ENCODE results near the gene RPL35A. TPM values are rescaled to one million over a fixed set of nuclear protein-coding genes. Genes with fewer than 3 reads are reported as not detected.

Gene RPL35A
- total and polyA plus RNA-seq, 2 of the 4 experiments (the other 2 are of a cell fraction) = 906 to 1,064 TPM

DNA sequence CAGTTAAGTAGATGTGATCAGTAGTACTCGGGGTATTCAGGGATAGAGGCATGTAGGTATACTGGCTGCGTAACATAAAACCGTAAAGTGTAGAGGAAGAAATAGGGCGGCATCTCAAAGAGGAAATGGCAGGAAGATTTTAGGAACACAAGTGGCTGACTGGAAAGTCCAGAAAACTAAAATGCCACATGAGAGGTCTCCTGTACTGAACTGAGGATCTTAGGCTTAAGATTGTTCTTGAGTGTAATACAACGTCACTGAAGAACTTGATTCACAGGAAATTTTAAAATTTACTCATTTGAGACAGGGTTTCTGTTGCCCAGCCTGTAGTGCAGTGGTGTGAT, 7.8 kb downstream of the RPL35A start:
- intact Hi-C loops (cut with micrococcal nuclease) (no loop called here), in situ Hi-C loops (cut with MboI; ENCODE audit: low sequenced_read_pairs) (no loop called here), dilution Hi-C loops (cut with HindIII; ENCODE audit: low sequenced_read_pairs, unreplicated experiment) (no loop called here)
- peak overlapping the region; percentile 33 for H2AK9ac ChIP-seq (replicated peaks; ENCODE audit: low read depth, low read length, poor library complexity)
- H3K27ac ChIP-seq (ENCODE audit: insufficient read depth, low read length) = no peak overlapping the region
- H3K4me2 ChIP-seq (ENCODE audit: low read depth, low read length) = no peak overlapping the region; the same call in 1 of the 2 replicates
- 94% methylated on average over 4 of the region's 5 CpGs; no CpG with 5 or more reads in 1 of the 2 experiments for WGBS, 2 experiments (ENCODE audit: extremely low coverage in 2 of 2, insufficient read length in 1 of 2)
- H3K36me3 ChIP-seq (ENCODE audit: control insufficient read depth, insufficient read depth, low read length) = peaks cover 23% of the 10 kb centered on the region
- no peak overlapping the region for H2AK5ac ChIP-seq (ENCODE audit: low read depth, low read length)
- peaks cover 18 to 51% of the 10 kb centered on the region in 2 experiments for H3K79me1 ChIP-seq (ENCODE audit: low read depth in 1 of 2, low read length in 2 of 2)
- H3K4me1 ChIP-seq (ENCODE audit: control insufficient read depth, insufficient read depth, low read length) = 0 out of 2 replicates have a peak, but pooled peaks cover 3% of the 10 kb centered on the region
- no peak overlapping the region for H2BK20ac ChIP-seq (ENCODE audit: low read depth, low read length)
- DNase-seq (no peak), ATAC-seq (ENCODE audit: low read depth) (no peak)
- peak overlapping the region; percentile 30 for H2BK5ac ChIP-seq (ENCODE audit: low read depth, low read length, poor library complexity, severe bottlenecking)
- no peak for TF ChIP-seq BHLHE40 (IDR thresholded peaks at IDR 0.05; ENCODE audit: low read depth, low read length)
- no peak for TF ChIP-seq CTCF (conservative IDR thresholded peaks at IDR 0.05; ENCODE audit: low read depth, low read length)
- TF ChIP-seq, protein P1, sequence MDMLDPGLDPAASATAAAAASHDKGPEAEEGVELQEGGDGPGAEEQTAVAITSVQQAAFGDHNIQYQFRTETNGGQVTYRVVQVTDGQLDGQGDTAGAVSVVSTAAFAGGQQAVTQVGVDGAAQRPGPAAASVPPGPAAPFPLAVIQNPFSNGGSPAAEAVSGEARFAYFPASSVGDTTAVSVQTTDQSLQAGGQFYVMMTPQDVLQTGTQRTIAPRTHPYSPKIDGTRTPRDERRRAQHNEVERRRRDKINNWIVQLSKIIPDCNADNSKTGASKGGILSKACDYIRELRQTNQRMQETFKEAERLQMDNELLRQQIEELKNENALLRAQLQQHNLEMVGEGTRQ (IDR thresholded peaks at IDR 0.05; ENCODE audit: low read depth, low read length) = no peak
- TF ChIP-seq CEBPB (IDR thresholded peaks at IDR 0.05; ENCODE audit: low read depth, low read length) = no peak
- TF ChIP-seq RAD21 (IDR thresholded peaks at IDR 0.05; ENCODE audit: low read length) = no peak
- TF ChIP-seq, protein P2, sequence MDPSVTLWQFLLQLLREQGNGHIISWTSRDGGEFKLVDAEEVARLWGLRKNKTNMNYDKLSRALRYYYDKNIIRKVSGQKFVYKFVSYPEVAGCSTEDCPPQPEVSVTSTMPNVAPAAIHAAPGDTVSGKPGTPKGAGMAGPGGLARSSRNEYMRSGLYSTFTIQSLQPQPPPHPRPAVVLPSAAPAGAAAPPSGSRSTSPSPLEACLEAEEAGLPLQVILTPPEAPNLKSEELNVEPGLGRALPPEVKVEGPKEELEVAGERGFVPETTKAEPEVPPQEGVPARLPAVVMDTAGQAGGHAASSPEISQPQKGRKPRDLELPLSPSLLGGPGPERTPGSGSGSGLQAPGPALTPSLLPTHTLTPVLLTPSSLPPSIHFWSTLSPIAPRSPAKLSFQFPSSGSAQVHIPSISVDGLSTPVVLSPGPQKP (IDR thresholded peaks at IDR 0.05; ENCODE audit: borderline replicate concordance, low read depth, low read length) = no peak
- no peak for TF ChIP-seq SMC3 (IDR thresholded peaks at IDR 0.05; ENCODE audit: low read depth, low read length)
- no peak for TF ChIP-seq CHD1 (IDR thresholded peaks at IDR 0.05; ENCODE audit: low read depth, low read length)
- TF ChIP-seq MAZ (IDR thresholded peaks at IDR 0.05; ENCODE audit: borderline replicate concordance, low read depth, low read length) = no peak
- no peak; the same call in 1 of the 2 replicates for TF ChIP-seq POLR2A (IDR thresholded peaks at IDR 0.05; ENCODE audit: low read depth, low read length)
- H4K5ac ChIP-seq (ENCODE audit: low read depth, low read length) = no peak overlapping the region
- H3K27me3 ChIP-seq (ENCODE audit: control insufficient read depth, insufficient read depth, low read length) = no peaks in the 10 kb centered on the region
- no peak overlapping the region for H3K4me3 ChIP-seq (ENCODE audit: insufficient read depth, low read depth, low read length)
- no peak overlapping the region for H3K56ac ChIP-seq (ENCODE audit: extremely low read depth, insufficient read depth, low read length)
- no peak overlapping the region for H2AFZ ChIP-seq (replicated peaks; ENCODE audit: low read length, poor library complexity)
- H3K23ac ChIP-seq (ENCODE audit: low read depth, low read length) = no peak overlapping the region
- no peak overlapping the region for H3K9ac ChIP-seq (ENCODE audit: low read depth, low read length)
- no peak overlapping the region for H4K91ac ChIP-seq (ENCODE audit: insufficient read depth, low read depth, low read length)
- peaks cover 32% of the 10 kb centered on the region for H4K20me1 ChIP-seq (ENCODE audit: insufficient read depth, low read length)
- ChIA-PET CTCF (no interaction called here), POLR2A (ENCODE audit: unreplicated experiment) (no interaction called here)
- H3K14ac ChIP-seq (replicated peaks; ENCODE audit: low read depth, low read length) = no peak overlapping the region; the same call in 1 of the 2 replicates
- H3K4ac ChIP-seq (ENCODE audit: low read depth, low read length) = no peak overlapping the region
- H4K8ac ChIP-seq (ENCODE audit: low read depth in 2 of 2, low read length in 2 of 2) = peak overlapping the region in 1 of 2 experiments; percentile 54; a peak in 1 of 4 replicates
- H2BK120ac ChIP-seq (ENCODE audit: low read depth, low read length) = no peak overlapping the region
- no TSS peak for BruUV-seq (replicated peaks)
- 0 out of 2 replicates have a peak, but pooled peaks cover 3% of the 10 kb centered on the region for H3K9me1 ChIP-seq (ENCODE audit: insufficient read depth, low read length)
- H3K18ac ChIP-seq (ENCODE audit: low read depth, low read length) = no peak overlapping the region
- H3K9me3 ChIP-seq (ENCODE audit: control insufficient read depth, insufficient read depth, low read length) = no peaks in the 10 kb centered on the region
- H2BK15ac ChIP-seq (ENCODE audit: low read depth, low read length) = no peak overlapping the region
